AG04450 (cell line): ENCODE data around the gene SP2. TPM values are rescaled to one million over a fixed set of nuclear protein-coding genes. Genes with fewer than 3 reads are reported as not detected.

Experiments
- CTCF ChIA-PET: fragments of 300-600, 350-600 bp; formaldehyde crosslinking; extraction: SDS; loops from one replicate; lab custom pipeline; 2022; ENCODE audit warnings: antibody characterized with exemption, inconsistent platforms; lab: Charles Lee
- POLR2A ChIA-PET: fragments of 350-600 bp; formaldehyde crosslinking; extraction: SDS; loops from one replicate; lab custom pipeline; 2021; ENCODE audit warnings: antibody characterized with exemption, inconsistent platforms; lab: Yijun Ruan, JAX
- DNase-seq: peaks from one replicate; pipeline ENCODE4 v3.0.0-alpha.2; 2011; ENCODE audit warnings: low read depth, low spot score
- H3K27ac ChIP-seq: one replicate; pipeline ENCODE4 v1.5.1; 2012; ENCODE audit warnings: low read depth, low read length, control low read depth
- H3K27me3 ChIP-seq: one replicate; pipeline ENCODE4 v1.6.0; 2012; ENCODE audit warnings: low read length; ENCODE audit not compliant: control insufficient read depth, insufficient read depth
- H3K4me3 ChIP-seq: 2 replicates; pipeline ENCODE4 v1.5.1; 2011; ENCODE audit warnings: mild to moderate bottlenecking, low read depth, low read length, control low read depth
- H3K9me3 ChIP-seq: 2 replicates; pipeline ENCODE4 v1.5.1; 2012; ENCODE audit warnings: low read length; ENCODE audit not compliant: control insufficient read depth, insufficient read depth
- polyA plus RNA-seq: library from polyadenylated mRNA; depleted of rRNA; stranded (reverse); fragments of >200 nt; gene quantifications from 2 replicates; pipeline ENCODE4 v1.2.3, GENCODE V29; 2011
- TF ChIP-seq, protein P1 (sequence below): IDR thresholded peaks from 2 replicates; pipeline ENCODE4 v1.5.1; 2011; ENCODE audit warnings: low read depth, low read length, control low read depth, inconsistent platforms

SP2 gene
- polyA plus RNA-seq, 1 experiment: 2.7 TPM

DNA sequence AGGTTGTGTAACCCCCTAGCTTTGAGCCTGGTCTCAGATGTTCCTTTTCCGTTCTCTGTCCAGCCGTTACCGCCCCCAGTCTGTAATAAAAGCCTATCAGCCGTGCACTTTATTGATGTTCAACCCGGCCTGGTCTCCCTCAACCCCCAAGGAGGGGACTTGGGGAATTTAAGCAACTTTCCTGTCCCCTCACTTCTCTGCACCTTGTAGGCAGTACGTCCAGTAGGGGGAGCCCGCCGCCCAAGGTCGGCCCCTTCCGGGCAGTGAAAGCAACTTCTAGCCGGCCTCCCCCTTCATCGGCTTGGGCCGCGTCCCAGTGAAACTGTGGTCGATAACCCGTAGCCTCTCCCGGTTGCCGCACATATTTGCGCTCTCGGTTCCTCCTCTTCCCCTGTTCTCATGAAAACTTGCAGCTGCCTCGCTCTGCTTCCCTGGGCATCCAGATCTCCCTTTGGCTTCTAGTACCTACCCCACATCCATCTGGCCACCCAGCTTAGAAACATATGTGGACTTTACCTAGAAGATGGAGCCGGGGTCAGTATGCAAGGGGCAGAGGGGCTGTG, 53.2 kb downstream of the SP2 start:
- ChIA-PET CTCF (interaction anchor here (0.6 to 8.3 kb wide), 22 partner anchors 8 to 118 kb away, joined by 3 to 180 read pairs (median 4); partner anchors contain the start of genes CDK5RAP3, PNPO and SCRN2), POLR2A (interaction anchor here (0.7 to 1.1 kb wide), 2 partner anchors 20 to 21 kb away, joined by 3 read pairs; partner anchors contain the start of gene CDK5RAP3)
- Histone ChIP-seq H3K27me3 (no peaks in the 10 kb centered on the region), H3K4me3 (peak overlapping the region; percentile 39), H3K27ac (peak overlapping the region; percentile 33), H3K9me3 (no peaks in the 10 kb centered on the region)
- peak; percentile 63 for DNase-seq
- TF ChIP-seq, protein P1, sequence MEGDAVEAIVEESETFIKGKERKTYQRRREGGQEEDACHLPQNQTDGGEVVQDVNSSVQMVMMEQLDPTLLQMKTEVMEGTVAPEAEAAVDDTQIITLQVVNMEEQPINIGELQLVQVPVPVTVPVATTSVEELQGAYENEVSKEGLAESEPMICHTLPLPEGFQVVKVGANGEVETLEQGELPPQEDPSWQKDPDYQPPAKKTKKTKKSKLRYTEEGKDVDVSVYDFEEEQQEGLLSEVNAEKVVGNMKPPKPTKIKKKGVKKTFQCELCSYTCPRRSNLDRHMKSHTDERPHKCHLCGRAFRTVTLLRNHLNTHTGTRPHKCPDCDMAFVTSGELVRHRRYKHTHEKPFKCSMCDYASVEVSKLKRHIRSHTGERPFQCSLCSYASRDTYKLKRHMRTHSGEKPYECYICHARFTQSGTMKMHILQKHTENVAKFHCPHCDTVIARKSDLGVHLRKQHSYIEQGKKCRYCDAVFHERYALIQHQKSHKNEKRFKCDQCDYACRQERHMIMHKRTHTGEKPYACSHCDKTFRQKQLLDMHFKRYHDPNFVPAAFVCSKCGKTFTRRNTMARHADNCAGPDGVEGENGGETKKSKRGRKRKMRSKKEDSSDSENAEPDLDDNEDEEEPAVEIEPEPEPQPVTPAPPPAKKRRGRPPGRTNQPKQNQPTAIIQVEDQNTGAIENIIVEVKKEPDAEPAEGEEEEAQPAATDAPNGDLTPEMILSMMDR: peak; percentile 95

DNA sequence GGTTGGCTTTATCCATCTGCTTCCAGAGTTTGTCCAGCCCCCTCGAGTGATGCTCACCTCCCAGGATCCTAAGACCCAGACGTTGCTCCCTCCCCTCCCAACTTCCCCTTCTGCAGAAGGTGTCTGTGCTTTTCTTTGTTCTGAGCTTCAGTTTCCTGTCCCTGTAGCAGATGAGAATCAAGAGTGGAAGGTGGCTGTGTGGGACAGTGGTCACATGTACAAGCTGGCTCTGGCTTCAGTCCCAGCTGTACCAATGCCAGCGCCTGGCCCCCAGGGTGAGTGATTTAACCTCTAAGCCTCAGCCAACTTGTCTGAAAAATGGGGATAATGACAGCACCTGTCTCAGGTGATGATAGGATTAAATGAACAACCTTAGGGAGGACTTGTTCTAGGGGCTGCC, 53.9 kb downstream of the SP2 start:
- Histone ChIP-seq H3K9me3 (no peaks in the 10 kb centered on the region), H3K27me3 (no peaks in the 10 kb centered on the region), H3K4me3 (no peak overlapping the region), H3K27ac (no peak overlapping the region)
- ChIA-PET CTCF (interaction anchor here (0.5 to 8.3 kb wide), 20 partner anchors 9 to 118 kb away, joined by 3 to 180 read pairs (median 5); partner anchors contain the start of genes CDK5RAP3, PNPO and SCRN2), POLR2A (interaction anchor here (0.7 to 1.1 kb wide), 3 partner anchors 19 to 54 kb away, joined by 3 read pairs; partner anchors contain the start of gene CDK5RAP3)
- DNase-seq: no peak
- TF ChIP-seq, protein P1: no peak

DNA sequence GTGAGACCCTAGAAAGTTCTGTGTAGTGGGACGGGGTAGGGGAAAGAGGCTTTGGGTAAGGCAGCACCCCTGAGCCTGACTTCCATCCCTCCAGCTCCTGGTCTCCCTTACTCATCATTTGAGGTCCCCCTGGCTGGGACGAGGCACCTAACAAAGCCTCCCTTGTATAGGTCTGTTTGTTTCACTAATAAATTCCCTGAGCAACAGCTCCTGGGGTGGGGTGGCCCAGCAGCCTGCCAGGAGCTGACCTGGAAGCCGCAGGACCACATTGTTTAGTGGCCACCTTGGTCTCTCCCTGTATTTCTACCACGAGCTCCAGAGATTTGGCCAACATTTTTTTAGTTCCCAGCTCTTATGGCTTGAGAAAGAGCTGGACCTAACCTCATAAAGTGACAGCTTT, 54.4 kb downstream of the SP2 start:
- POLR2A ChIA-PET: interaction anchor here (1.1 kb wide), 1 partner anchor 55 kb away, joined by 3 read pairs; no protein-coding TSS in a partner anchor
- no peak overlapping the region for H3K27ac ChIP-seq
- CTCF ChIA-PET: interaction anchor here (0.5 to 8.3 kb wide), 10 partner anchors 10 to 116 kb away, joined by 3 to 180 read pairs (median 10); partner anchors contain the start of genes CDK5RAP3, PNPO and SCRN2

GRCh38 chr17:47952171-47953021, 56.4 kb downstream of the SP2 start:
- ChIA-PET CTCF (interaction anchor here (7.9 to 8.3 kb wide), 2 partner anchors 17 to 64 kb away, joined by 125 to 180 read pairs; partner anchors contain the start of gene CDK5RAP3), POLR2A (interaction anchor here (1.0 kb wide), 1 partner anchor 18 kb away, joined by 4 read pairs; the partner anchor contains the start of gene CDK5RAP3)
- no peak overlapping the region for H3K27ac ChIP-seq
- H3K9me3 ChIP-seq: no peaks in the 10 kb centered on the region
- TF ChIP-seq, protein P1: no peak
- no peak overlapping the region for H3K4me3 ChIP-seq
- no peaks in the 10 kb centered on the region for H3K27me3 ChIP-seq
- no peak for DNase-seq

More for the DNA sequence above, 54.4 kb downstream of the SP2 start:
- no peak overlapping the region for H3K4me3 ChIP-seq
- no peaks in the 10 kb centered on the region for H3K9me3 ChIP-seq
- TF ChIP-seq, protein P1: no peak
- H3K27me3 ChIP-seq: no peaks in the 10 kb centered on the region
- no peak for DNase-seq
